Ovary (tissue), 9 donors: Measurements from ENCODE around the gene RAB40C. TPM values are rescaled to one million over a fixed set of nuclear protein-coding genes. Genes with fewer than 3 reads are reported as not detected.
A peak's percentile ranks its signal among the peaks of the same experiment; 100 is the strongest.

Experiments
- DNase-seq, 5 donors: peaks; one replicate each; pipeline ENCODE4 v3.0.0-alpha.2; 2019 to 2020
- H3K27ac ChIP-seq, 2 donors: fragments of 200-600 bp; one replicate each; pipeline versions ENCODE4 v1.5.1 to v1.8.0; 2019 to 2022
- H3K27me3 ChIP-seq: fragments of 200-600 bp; one replicate; pipeline ENCODE4 v1.8.0; 2022
- H3K36me3 ChIP-seq: fragments of 200-600 bp; sonication (generic); one replicate; pipeline ENCODE4 v1.5.1; 2019
- H3K4me1 ChIP-seq: one replicate; pipeline ENCODE4 v1.8.1; 2013; ENCODE audit warnings: mild to moderate bottlenecking, moderate library complexity; ENCODE audit not compliant: insufficient read depth
- H3K4me3 ChIP-seq: fragments of 200-600 bp; sonication (generic); one replicate; pipeline ENCODE4 v1.5.1; 2017
- H3K9me3 ChIP-seq, 2 donors: fragments of 200-600 bp in 1 of 2; sonication (generic) in 1 of 2; one replicate each; pipeline versions ENCODE4 v1.5.1 to v1.8.1; 2013 to 2019; ENCODE audit warnings: mild to moderate bottlenecking in 1 of 2, moderate library complexity in 1 of 2
- EP300 ChIP-seq: sonication (generic); formaldehyde crosslinking; IDR thresholded peaks from one replicate; pipeline ENCODE4 v1.6.1; 2017; ENCODE audit warnings: antibody characterized with exemption
- POLR2A ChIP-seq: fragments of 450-650 bp; IDR thresholded peaks from one replicate; pipeline ENCODE4 v1.6.1; 2017; ENCODE audit warnings: antibody characterized with exemption, mild to moderate bottlenecking, moderate library complexity
- WGBS, 3 donors: extraction: QIAGEN DNeasy Blood & Tissue Kit in 1 of 3; methylation state at CpG; one replicate each; pipeline versions ENCODE4 v1.1.5 to v1.1.7; 2013 to 2017; 5-methylcytosine and 5-hydroxymethylcytosine counted together
- intact Hi-C, 4 donors: fragments of 100-400 bp; cut with DNase I; formaldehyde crosslinking; loops; one replicate each; pipeline versions ENCODE4 v1.11.0 to v1.15.1; 2022 to 2023
- polyA plus RNA-seq, 2 donors: library from polyadenylated mRNA; stranded (reverse); fragments of 200-250 nt in 1 of 2; fragments of 350-450 nt in 1 of 2; fragmentation: Illumina TruSeq in 1 of 2; extraction: RNeasy Lipid Tissue Mini Kit (QIAGEN cat#74804) in 1 of 2; gene quantifications; one replicate each; pipeline ENCODE4 v1.2.3, GENCODE V29; 2013 to 2014
- total RNA-seq, 7 donors: library from RNA; depleted of rRNA in 2 of 7; stranded (reverse); fragments of >200 nt in 2 of 7; fragmentation: NEBNext Ultra II Directional in 3 of 7; extraction: Animal tissue kit (Norgen Biotek cat#: 25700) in 3 of 7; gene quantifications; one replicate each; pipeline versions ENCODE4 v1.1.0 to v1.2.4, GENCODE V29; 2016 to 2023
- TF ChIP-seq, protein P1 (sequence below), 3 donors: fragments of 450-650 bp in 2 of 3; fragments of 200-600 bp in 1 of 3; IDR thresholded peaks; one replicate each; pipeline versions ENCODE4 v1.5.1 to v1.8.0; 2016 to 2022; ENCODE audit warnings: antibody characterized with exemption in 3 of 3, mild to moderate bottlenecking in 1 of 3
- donor health status: DM: no; HTN: no; CAD: no; lungs with moderate emphysema.
- donor health status: DM: no; HTN: no; CAD: no.
- donor health status: Bipolar disorder and iron deficiency.
- donor health status: DM: yes; HTN: yes; CAD: no.
- donor health status: DM: no; HTN: no; CAD: no.
- donor health status: DM: yes; HTN: yes; CAD: no.

The RAB40C gene
- total and polyA plus RNA-seq, 9 donors, result 1.9 to 24.1 (median 21.0) TPM

DNA sequence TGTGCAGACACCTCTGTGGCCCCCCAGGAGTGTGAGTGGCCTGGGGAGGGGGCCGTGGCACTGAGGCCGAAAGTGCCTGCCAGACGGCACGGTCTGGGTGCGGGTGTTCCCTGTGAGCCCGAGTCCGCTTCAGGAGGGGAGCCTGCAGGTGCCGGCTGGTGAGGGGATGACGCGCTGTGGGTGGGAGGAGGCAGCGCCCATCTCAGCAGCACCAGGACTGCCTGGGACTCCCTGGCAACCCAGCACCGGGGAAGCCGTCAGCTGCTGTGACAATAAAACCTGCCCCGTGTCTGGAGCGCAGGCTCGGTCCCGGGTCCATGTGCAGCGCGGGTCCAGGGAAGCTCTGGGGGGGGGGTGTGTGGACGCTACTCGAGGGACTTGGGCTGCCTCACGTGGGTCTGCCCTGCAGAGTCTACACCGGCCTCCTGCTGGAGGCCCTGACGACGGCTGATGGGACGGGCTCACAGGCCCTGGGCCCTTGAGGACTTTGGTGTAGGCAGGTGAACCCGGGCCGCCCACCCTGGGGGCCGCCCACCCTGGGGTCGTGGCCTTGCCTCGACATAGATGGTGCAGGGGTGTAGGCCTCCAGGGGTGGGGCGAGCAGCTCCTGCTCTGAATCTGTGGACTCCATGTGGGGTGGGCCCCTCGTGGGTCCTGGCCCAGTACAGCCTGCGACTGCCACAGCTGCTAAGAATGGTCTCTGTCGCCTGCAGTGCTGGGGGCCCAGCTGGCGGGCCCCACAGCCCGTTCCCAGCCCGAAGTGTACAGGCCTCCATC lies 5.9 kb upstream of the RAB40C start:
- Histone ChIP-seq H3K4me3 (no peak overlapping the region), H3K27me3 (no peaks in the 10 kb centered on the region), H3K36me3 (no peaks in the 10 kb centered on the region), H3K9me3 (no peaks in the 10 kb centered on the region), H3K27ac (no peak overlapping the region), H3K4me1 (peaks cover 6% of the 10 kb centered on the region)
- 20 to 44% (median 42%) methylated on average over 31 to 38 of the region's 38 CpGs for WGBS, 3 donors
- no peak for TF ChIP-seq EP300
- TF ChIP-seq POLR2A, result no peak
- TF ChIP-seq, protein P1, sequence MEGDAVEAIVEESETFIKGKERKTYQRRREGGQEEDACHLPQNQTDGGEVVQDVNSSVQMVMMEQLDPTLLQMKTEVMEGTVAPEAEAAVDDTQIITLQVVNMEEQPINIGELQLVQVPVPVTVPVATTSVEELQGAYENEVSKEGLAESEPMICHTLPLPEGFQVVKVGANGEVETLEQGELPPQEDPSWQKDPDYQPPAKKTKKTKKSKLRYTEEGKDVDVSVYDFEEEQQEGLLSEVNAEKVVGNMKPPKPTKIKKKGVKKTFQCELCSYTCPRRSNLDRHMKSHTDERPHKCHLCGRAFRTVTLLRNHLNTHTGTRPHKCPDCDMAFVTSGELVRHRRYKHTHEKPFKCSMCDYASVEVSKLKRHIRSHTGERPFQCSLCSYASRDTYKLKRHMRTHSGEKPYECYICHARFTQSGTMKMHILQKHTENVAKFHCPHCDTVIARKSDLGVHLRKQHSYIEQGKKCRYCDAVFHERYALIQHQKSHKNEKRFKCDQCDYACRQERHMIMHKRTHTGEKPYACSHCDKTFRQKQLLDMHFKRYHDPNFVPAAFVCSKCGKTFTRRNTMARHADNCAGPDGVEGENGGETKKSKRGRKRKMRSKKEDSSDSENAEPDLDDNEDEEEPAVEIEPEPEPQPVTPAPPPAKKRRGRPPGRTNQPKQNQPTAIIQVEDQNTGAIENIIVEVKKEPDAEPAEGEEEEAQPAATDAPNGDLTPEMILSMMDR (IDR thresholded peaks at IDR 0.05), result no peak
- peak in 4 of 5 donors; percentile 30 to 56 (median 36) for DNase-seq
- intact Hi-C loops, result loop anchor here in 2 of 4 donors (5.0 kb wide), 2 partner anchors 58 to 78 kb away; partner anchors contain the start of gene MCRIP2 (in 1 of the 2)

- TF ChIP-seq, protein P1 (IDR thresholded peaks at IDR 0.05), result no peak
- TF ChIP-seq EP300, result no peak
- no peak for TF ChIP-seq POLR2A
- Histone ChIP-seq H3K4me1 (peaks cover 6% of the 10 kb centered on the region), H3K27me3 (no peaks in the 10 kb centered on the region), H3K36me3 (no peaks in the 10 kb centered on the region), H3K9me3 (no peaks in the 10 kb centered on the region), H3K4me3 (no peak overlapping the region), H3K27ac (no peak overlapping the region)
- 6 to 17% (median 15%) methylated on average over 9 to 10 of the region's 10 CpGs for WGBS, 3 donors
- DNase-seq, result peak in 4 of 5 donors; percentile 30 to 48 (median 38)
- intact Hi-C loops, result loop anchor here in 1 of 4 donors (5.0 kb wide), 1 partner anchor 72 kb away; no protein-coding TSS in a partner anchor
These were observed 4.5 kb upstream of the RAB40C start for GRCh38 chr16:585351-585750.

DNA sequence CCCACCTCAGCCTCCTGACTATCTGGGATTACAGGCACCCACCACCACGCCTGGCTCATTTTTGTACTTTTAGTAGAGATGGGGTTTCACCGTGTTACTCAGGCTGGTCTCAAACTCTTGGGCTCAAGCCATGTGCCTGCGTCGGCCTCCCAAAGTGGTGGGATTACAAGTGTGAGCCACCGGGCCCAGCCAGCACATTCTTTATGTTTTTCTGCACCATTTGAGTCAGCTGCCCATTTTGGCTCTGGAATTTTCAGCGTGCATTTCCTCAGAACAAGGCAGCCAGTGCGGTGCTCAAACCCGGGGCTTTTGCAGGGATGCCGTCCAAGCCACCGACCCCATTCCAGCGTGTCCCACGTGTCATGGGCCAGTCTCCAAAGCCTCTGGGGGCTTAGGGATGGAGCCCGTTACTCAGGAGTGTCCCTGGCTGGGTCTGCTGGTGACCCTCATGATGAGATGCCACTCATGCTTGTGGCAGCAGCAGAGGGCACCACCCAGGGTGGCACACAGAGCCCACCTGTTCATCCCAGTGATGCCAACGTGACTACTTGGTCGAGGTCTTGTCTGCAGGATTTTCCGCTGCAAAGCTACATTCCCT lies 3.7 kb upstream of the RAB40C start:
- H3K27ac ChIP-seq, result no peak overlapping the region
- 18 to 26% (median 23%) methylated on average over 16 of the region's 16 CpGs for WGBS, 3 donors
- H3K27me3 ChIP-seq, result no peaks in the 10 kb centered on the region
- no peaks in the 10 kb centered on the region for H3K36me3 ChIP-seq
- intact Hi-C loops, result loop anchor here in 1 of 4 donors (5.0 kb wide), 1 partner anchor 71 kb away; no protein-coding TSS in a partner anchor
- peaks cover 12% of the 10 kb centered on the region for H3K4me1 ChIP-seq
- TF ChIP-seq, protein P1 (IDR thresholded peaks at IDR 0.05), result no peak
- no peak for TF ChIP-seq POLR2A
- TF ChIP-seq EP300, result no peak
- peak in 2 of 5 donors; percentile 31 to 42 for DNase-seq
- no peak overlapping the region for H3K4me3 ChIP-seq
- H3K9me3 ChIP-seq, result no peaks in the 10 kb centered on the region

- peaks cover 13% of the 10 kb centered on the region for H3K4me1 ChIP-seq
- intact Hi-C loops, result loop anchor here in 1 of 4 donors (5.0 kb wide), 1 partner anchor 70 kb away; no protein-coding TSS in a partner anchor
- H3K9me3 ChIP-seq, result no peaks in the 10 kb centered on the region
- H3K27ac ChIP-seq, result no peak overlapping the region
- no peak for TF ChIP-seq EP300
- no peak for TF ChIP-seq POLR2A
- TF ChIP-seq, protein P1 (IDR thresholded peaks at IDR 0.05), result no peak
- H3K27me3 ChIP-seq, result no peaks in the 10 kb centered on the region
- DNase-seq, result peak in 3 of 5 donors; percentile 59 to 69 (median 65)
- no peaks in the 10 kb centered on the region for H3K36me3 ChIP-seq
- WGBS, 3 donors, result 41 to 54% (median 52%) methylated on average over 14 of the region's 14 CpGs
- no peak overlapping the region for H3K4me3 ChIP-seq
These were observed 2.9 kb upstream of the RAB40C start for GRCh38 chr16:586645-587590.
